HG03460 (cell line): ENCODE results near the gene ASAP2.
"Not testable (repeated sequence)": the region's sequence is repeated elsewhere in the genome, so short reads cannot be mapped to it uniquely, and the experiment has no call there.

Source experiments
- ATAC-seq: cut with Tn5 transposase; IDR thresholded peaks from one replicate; pipeline ENCODE4 v1.9.1; 2021; ENCODE audit not compliant: unreplicated experiment

The ASAP2 gene

GRCh38 chr2:9397201-9397600 lies 190.6 kb downstream of the ASAP2 start:
- ATAC-seq: no peak

DNA sequence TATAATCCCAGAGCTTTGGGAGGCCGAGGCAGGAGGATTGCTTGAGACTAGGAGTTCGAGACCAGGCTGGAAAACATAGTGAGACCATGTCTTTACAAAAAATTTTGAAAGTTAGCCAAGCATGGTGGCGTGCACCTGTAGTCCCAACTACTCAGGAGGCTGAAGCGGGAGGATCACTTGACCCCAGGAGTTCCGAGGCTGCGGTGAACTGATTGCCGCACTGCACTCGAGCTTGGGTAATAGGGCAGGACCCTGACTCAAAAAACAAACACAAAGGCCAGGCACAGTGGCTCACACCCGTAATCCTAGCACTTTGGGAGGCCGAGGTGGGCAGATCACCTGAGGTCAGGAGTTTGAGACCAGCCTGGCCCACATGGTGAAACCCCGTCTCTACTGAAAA lies 191.6 kb downstream of the ASAP2 start:
- ATAC-seq: not testable (repeated sequence)

DNA sequence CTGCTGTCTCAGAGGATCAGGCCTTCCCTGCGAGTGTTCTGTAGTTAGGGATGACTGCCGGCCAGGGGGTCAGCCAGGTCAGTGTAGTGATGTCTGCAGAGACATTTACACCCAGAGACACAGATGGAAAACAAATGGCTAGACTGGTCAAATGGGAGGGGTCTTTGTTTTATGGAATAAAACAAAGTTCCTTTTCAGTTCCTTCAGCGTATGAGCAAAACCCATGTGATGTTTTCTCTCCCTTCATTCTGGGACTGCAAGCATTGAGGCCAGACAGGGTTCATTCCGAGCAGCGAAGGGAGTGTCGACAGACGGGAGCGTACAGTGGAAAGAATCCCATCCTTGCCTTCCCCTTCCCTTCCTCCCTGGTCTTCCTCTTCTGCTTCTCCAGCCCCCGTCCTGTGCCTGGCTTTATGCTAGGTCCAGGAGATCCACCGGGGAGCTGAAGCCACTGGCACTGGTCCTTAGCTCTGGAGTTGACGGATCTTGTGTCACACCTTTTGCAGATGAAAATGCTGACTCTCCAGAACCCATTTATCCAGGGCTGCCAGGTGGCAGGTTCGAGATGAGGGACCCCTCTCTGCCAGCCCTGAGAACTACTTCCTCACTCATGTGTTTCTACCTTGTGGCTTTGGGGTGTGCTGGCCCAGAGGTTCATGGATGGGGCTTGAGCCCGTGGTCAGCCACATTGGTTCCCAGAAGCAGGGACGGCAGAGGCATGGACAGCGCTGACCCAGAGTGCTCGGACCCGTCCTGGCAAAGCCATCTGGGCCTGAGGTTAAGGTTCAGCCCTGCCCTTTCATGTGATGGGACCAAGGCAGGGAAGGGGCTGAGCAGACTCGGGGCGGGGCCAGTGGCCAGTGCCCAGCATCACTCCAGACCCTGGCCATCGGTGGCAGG lies 192.5 kb downstream of the ASAP2 start:
- no peak for ATAC-seq

DNA sequence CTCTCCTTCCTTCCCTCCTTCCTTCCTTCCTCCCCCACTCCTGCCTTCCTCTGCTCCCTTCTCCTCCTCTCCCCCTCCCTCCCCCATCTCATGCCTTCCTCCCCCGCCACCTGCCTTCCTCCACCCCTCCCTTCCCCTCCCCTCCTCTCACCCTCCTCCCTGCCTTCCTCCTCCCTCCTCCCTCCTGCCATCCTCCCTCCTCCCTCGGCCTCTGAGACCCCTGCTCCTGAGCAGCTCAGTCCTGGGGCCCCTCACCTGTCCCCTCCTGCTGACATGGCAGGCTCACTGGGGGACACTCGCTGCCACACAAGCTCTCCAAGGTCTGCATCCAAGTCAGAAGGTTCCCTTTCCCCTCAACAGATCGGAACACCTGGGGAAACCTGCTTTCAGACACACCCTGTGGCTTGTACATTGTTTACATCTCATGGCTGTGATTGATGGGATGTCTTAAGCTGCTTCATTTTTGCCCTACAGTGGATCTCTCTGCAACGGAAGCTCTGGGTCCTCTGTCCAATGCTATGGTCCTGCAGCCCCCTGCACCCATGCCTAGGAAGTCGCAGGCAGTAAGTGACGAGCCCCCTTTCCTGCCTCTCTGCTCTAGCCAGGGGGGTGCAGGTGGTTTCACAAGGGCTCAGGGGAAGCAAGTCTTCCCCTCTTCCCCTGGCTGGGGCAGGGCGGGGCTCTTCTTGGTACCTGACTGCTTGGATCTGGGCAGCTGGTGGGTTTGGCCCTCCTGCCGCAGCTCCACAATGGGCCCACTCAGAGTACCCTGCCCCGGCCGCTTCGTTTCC lies 193.9 kb downstream of the ASAP2 start:
- ATAC-seq: no peak

GRCh38 chr2:9401059-9401547 lies 194.5 kb downstream of the ASAP2 start:
- ATAC-seq: no peak

- ATAC-seq: no peak
Observed at GRCh38 chr2:9401646-9402371, 195.2 kb downstream of the ASAP2 start.

GRCh38 chr2:9403924-9404323 lies 197.3 kb downstream of the ASAP2 start:
- ATAC-seq: no peak

- ATAC-seq: no peak
Observed at GRCh38 chr2:9404451-9404850, 197.8 kb downstream of the ASAP2 start.

DNA sequence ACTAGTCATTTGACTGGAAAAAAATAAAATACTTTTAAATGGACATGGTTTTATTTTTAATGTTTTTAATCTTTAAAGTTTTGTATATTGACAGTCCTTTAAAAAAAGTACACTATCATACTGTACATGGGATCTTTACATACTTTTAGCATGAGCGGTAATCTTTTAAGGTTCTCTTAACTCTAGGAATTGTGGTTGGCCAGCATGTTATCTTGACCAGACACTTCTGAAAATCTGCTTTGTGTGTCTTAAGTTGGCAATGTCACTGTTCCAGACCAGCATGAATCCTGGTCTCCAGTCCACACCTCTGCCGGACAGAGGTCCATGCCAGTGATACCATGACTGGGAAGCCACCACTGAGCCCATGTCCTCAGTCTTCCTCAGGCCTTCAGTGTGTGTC lies 199.0 kb downstream of the ASAP2 start:
- no peak for ATAC-seq

- no peak for ATAC-seq
Observed at GRCh38 chr2:9406529-9407362, 200.1 kb downstream of the ASAP2 start.

GRCh38 chr2:9407363-9407811 lies 200.8 kb downstream of the ASAP2 start:
- no peak for ATAC-seq

GRCh38 chr2:9408641-9409151 lies 202.1 kb downstream of the ASAP2 start:
- no peak for ATAC-seq

DNA sequence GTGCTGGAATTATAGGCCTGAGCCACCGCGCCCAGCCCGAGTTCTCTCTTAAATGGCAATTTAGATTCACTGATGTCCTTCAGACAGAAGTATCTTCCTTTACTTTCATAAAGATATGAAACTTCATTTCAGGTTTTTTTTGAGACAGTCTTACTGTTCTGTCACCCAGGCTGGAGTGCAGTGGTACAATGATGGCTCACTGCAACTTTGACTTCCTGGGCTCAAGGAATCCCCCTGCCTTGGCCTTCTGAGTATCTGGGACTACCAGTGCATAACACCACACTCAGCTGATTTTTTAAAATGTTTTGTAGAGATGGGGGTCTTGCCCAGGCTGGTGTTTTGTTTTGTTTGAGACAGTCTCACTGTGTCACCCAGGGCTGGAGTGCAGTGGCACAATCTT lies 203.5 kb downstream of the ASAP2 start:
- ATAC-seq: peak; percentile 88

DNA sequence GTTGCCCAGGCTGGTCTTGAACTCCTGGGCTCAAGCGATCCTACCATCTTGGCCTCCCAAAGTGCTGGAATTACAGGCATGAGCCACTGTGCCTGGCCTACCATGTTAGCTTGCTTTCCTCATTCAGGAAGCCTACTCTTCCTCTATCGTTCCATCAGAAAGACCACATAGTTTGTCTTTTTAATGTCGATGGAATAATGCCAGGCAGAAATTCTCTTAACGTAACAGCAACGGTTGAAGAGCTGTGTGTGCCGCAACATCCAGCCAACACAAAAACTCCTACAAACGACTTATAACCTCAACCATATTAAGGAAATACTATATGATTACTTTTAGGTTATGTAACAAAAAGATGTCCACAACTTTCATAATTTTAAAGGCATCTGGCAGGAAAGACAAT lies 206.2 kb downstream of the ASAP2 start:
- ATAC-seq: no peak

GRCh38 chr2:9415516-9416169 lies 209.0 kb downstream of the ASAP2 start:
- no peak for ATAC-seq

GRCh38 chr2:9416267-9416961 lies 209.8 kb downstream of the ASAP2 start:
- ATAC-seq: no peak

DNA sequence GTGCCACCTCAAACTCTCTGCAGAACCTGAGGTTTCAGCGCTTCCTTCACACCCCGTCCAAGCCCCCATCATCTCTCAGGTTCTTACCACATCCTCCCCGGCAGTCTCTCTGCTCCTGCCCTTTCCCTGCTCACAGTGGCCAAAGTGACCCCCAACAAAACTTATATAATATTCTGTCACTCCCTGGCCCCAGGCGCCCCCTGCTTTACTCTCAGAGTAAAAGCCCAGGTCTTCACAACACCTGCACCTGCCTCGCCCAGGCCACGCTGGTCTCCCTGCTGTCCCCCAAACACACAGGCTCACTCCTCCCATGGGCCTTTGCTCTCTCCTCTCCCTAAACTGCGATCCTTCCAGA lies 210.3 kb downstream of the ASAP2 start:
- no peak for ATAC-seq

- no peak for ATAC-seq
Observed at GRCh38 chr2:9417725-9418124, 211.1 kb downstream of the ASAP2 start.

DNA sequence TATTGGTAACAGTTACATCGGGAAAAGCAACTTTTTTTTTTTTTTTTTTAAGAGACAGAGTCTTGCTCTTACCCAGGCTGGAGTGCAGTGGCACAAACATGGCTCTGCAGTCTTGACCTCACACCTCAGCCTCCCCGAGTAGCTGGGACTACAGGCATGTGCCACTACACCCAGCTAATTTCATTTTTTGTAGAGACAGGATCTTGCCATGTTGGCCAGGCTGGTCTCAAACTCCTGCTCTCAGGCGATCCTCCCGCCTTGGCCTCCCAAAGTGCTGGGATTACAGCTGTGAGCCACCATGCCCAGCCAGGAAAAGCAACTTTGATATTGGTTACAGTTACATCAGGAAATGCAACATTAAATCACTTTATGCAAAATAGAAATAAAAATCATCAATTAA lies 212.1 kb downstream of the ASAP2 start:
- ATAC-seq: no peak
